Heart left ventricle (tissue), 16 donors: ENCODE measurements around the gene GET4. TPM values are rescaled to one million over a fixed set of nuclear protein-coding genes. Genes with fewer than 3 reads are reported as not detected.
"Not testable (repeated sequence)": the region's sequence is repeated elsewhere in the genome, so short reads cannot be mapped to it uniquely, and the experiment has no call there.

Experiments used
- ATAC-seq, 4 donors: fragments of 200-7000 bp; cut with Tn5 transposase; one replicate each; pipeline ENCODE4 v1.9.1; 2020 to 2022; ENCODE audit warnings: moderate library complexity in 4 of 4, mild to moderate bottlenecking in 3 of 4, moderate number of reproducible peaks in 1 of 4
- DNase-seq, 5 donors: peaks; one replicate each; pipeline ENCODE4 v3.0.0-alpha.2; 2020
- H3K27ac ChIP-seq, 12 donors: fragments of 200-600 bp; sonication (generic) in 4 of 12; one replicate each; pipeline versions ENCODE4 v1.5.0 to v1.8.0; 2016 to 2022; ENCODE audit warnings: mild to moderate bottlenecking in 2 of 12
- H3K27me3 ChIP-seq, 9 donors: fragments of 200-600 bp; sonication (generic) in 2 of 9; one replicate each; pipeline versions ENCODE4 v1.5.1 to v1.8.0; 2016 to 2022; ENCODE audit warnings: mild to moderate bottlenecking in 3 of 9
- H3K36me3 ChIP-seq, 9 donors: fragments of 200-600 bp; sonication (generic) in 2 of 9; one replicate each; pipeline versions ENCODE4 v1.5.0 to v1.8.0; 2018 to 2022; ENCODE audit warnings: mild to moderate bottlenecking in 2 of 9
- H3K4me1 ChIP-seq, 12 donors: fragments of 200-600 bp; sonication (generic) in 4 of 12; one replicate each; pipeline versions ENCODE4 v1.5.0 to v1.8.0; 2016 to 2022; ENCODE audit warnings: mild to moderate bottlenecking in 3 of 12
- H3K4me3 ChIP-seq, 12 donors: fragments of 200-600 bp; sonication (generic) in 4 of 12; one replicate each; pipeline versions ENCODE4 v1.5.0 to v1.8.0; 2017 to 2022; ENCODE audit warnings: mild to moderate bottlenecking in 9 of 12, moderate library complexity in 4 of 12
- H3K9me3 ChIP-seq, 12 donors: fragments of 200-600 bp; sonication (generic) in 4 of 12; one replicate each; pipeline versions ENCODE4 v1.5.0 to v1.8.0; 2016 to 2022; ENCODE audit warnings: mild to moderate bottlenecking in 1 of 12
- POLR2A ChIP-seq, 2 donors: fragments of 450-650 bp; IDR thresholded peaks; one replicate each; pipeline ENCODE4 v1.6.1; 2017; ENCODE audit warnings: antibody characterized with exemption in 2 of 2, mild to moderate bottlenecking in 2 of 2, moderate library complexity in 2 of 2
- WGBS, 4 donors: extraction: QIAGEN DNeasy Blood & Tissue Kit in 2 of 4; methylation state at CpG; one replicate each; pipeline versions ENCODE4 v1.1.5 to v1.1.7; 2013 to 2018; 5-methylcytosine and 5-hydroxymethylcytosine counted together
- intact Hi-C, 10 donors: fragments of 100-400 bp; cut with DNase I; formaldehyde crosslinking; loops; one replicate each; pipeline versions ENCODE4 v1.11.1 to v1.14.2; 2022
- polyA plus RNA-seq, 2 donors: library from polyadenylated mRNA; stranded (reverse); fragments of 200-250 nt; gene quantifications; one replicate each; pipeline ENCODE4 v1.2.3, GENCODE V29; 2013
- total RNA-seq, 9 donors: library from RNA; depleted of rRNA in 2 of 9; stranded (reverse); fragments of >200 nt in 2 of 9; fragmentation: NEBNext Ultra II Directional in 3 of 9; extraction: Animal tissue kit (Norgen Biotek cat#: 25700) in 3 of 9; gene quantifications; one replicate each; pipeline versions ENCODE4 v1.1.0 to v1.2.4, GENCODE V29; 2016 to 2023
- TF ChIP-seq, protein P1 (sequence below), 12 donors: fragments of 200-600 bp; sonication (generic) in 4 of 12; IDR thresholded peaks; one replicate each; pipeline versions ENCODE4 v1.5.0 to v1.8.0; 2018 to 2022; ENCODE audit warnings: antibody characterized with exemption in 12 of 12, mild to moderate bottlenecking in 5 of 12
- donor health status: ischemic (EF 13 %, LVEDD 7.1; RV severe dilation, severe dysfunction).
- donor health status: healthy with polysubstance abuse.
- donor health status: DM: no; HTN: yes; CAD: no.
- donor health status: DM: no; HTN: no; CAD: no.
- donor health status: ischemic (EF 25% LVEDD 6.9; RV normal size, moderate dysfunction).
- donor health status: ischemic (EF 25% LVEDD 5.7; RV mildly dilated, moderate dysfunction).
- donor health status: healthy.
- donor health status: DM: yes; HTN: yes; CAD: no.
- donor health status: ischemic (EF 35%, LVEDD 5.7; RV mildly dilated, moderate dysfunction).
- donor health status: nonischemic (EF 11% LVEDD 7.7; RV severe dilation, severe dysfunction).
- donor health status: DM: yes; HTN: yes; CAD: no.
- donor health status: PGD.
- donor health status: ischemic (EF 29% LVEDD 5.4; RV normal size, mild dysfunction).
- donor health status: nonischemic (EF 23%, LVEDD 6.1; RV moderate dilation, normal function).

Gene GET4
- total and polyA plus RNA-seq, 11 donors: 14.6 to 34.1 (median 19.7) TPM

DNA sequence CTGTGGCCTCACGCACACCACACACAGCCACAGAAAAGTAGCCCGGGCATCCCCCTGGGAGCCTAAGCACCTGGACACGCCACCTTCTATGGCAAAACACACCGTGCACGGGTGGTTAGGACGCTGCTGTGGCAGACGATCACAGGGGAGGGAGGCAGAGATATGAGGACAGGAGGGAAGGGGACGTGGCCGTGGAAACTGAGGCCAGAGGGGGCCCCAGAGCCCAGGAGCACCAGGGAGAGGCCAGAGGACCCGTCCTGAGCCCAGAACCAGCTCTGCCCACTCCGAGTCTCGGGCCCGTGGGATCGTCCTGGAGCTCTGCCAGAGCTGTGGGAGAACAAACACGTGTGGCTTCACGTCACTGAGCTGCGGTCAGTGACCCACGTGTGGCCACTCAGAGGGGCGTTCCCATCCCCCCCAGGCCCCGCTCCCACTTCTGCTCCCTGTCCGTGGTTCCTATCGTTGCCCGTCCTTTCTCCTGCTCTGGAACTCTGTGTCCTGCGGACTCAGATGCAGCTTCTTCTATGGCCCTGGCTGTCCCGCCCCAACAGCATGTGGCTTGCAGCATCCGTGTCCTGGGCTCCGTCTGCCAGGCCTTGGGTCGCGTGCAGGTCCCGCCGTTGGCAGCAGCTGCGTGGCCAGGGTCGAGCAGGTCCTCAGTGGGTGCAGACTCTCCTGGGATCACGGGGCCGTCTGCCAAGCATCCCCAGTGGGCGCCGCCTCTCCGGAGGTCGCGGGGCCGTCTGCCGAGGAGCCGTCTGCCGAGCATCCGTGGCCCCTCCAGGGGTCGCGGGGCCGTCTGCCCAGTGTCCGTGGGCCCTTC is 31.0 kb downstream of the GET4 start:
- no peaks in the 10 kb centered on the region for H3K9me3 ChIP-seq
- DNase-seq (peak in 2 of 5 donors; percentile 49 to 77), ATAC-seq (peak in 1 of 4 donors; percentile 40)
- no peak overlapping the region for H3K27ac ChIP-seq
- intact Hi-C loops: loop anchor here in 3 of 10 donors (5.0 to 10.0 kb wide), 5 partner anchors 45 to 267 kb away; partner anchors contain the start of gene ADAP1 (in 2 of the 3)
- no peak overlapping the region for H3K4me3 ChIP-seq
- H3K36me3 ChIP-seq: no peaks in the 10 kb centered on the region
- peaks cover 0 to 29% (median 4%) of the 10 kb centered on the region in 12 donors for H3K4me1 ChIP-seq
- TF ChIP-seq, protein P1, sequence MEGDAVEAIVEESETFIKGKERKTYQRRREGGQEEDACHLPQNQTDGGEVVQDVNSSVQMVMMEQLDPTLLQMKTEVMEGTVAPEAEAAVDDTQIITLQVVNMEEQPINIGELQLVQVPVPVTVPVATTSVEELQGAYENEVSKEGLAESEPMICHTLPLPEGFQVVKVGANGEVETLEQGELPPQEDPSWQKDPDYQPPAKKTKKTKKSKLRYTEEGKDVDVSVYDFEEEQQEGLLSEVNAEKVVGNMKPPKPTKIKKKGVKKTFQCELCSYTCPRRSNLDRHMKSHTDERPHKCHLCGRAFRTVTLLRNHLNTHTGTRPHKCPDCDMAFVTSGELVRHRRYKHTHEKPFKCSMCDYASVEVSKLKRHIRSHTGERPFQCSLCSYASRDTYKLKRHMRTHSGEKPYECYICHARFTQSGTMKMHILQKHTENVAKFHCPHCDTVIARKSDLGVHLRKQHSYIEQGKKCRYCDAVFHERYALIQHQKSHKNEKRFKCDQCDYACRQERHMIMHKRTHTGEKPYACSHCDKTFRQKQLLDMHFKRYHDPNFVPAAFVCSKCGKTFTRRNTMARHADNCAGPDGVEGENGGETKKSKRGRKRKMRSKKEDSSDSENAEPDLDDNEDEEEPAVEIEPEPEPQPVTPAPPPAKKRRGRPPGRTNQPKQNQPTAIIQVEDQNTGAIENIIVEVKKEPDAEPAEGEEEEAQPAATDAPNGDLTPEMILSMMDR (IDR thresholded peaks at IDR 0.05): no peak
- no peak for TF ChIP-seq POLR2A (IDR thresholded peaks at IDR 0.05)
- WGBS, 4 donors: 67 to 82% (median 73%) methylated on average over 47 to 49 of the region's 49 CpGs
- peaks cover 0 to 18% (median 3%) of the 10 kb centered on the region in 9 donors for H3K27me3 ChIP-seq

DNA sequence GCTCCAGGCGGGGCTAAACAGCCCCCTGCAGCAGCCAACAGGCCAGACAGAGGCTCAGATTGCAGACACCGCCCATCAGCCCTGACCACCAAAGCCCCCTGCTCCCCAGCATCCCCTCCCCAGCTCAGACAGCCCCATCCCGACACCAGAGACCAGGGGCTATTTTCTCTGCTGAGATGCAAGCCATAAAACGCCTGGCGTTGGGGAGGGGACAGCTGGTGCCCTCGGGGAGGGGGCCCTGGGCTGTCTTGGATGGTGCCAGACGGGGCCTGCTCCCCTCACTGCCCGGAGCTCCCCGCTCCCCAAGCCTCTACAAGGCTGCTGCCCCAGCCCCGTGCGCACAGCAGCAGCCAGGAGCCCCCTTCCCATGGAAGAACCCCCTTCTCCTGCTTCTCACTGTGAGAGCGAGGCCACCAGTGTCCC is 31.8 kb downstream of the GET4 start:
- WGBS, 4 donors: 83 to 100% (median 88%) methylated on average over 5 to 12 of the region's 12 CpGs
- peak overlapping the region in 3 of 12 donors; percentile 45 to 81 (median 73) for H3K27ac ChIP-seq
- peaks cover 0 to 18% (median 3%) of the 10 kb centered on the region in 9 donors for H3K27me3 ChIP-seq
- DNase-seq (no peak), ATAC-seq (peak in 1 of 4 donors; percentile 1)
- H3K4me3 ChIP-seq: no peak overlapping the region
- TF ChIP-seq, protein P1 (IDR thresholded peaks at IDR 0.05): no peak
- TF ChIP-seq POLR2A (IDR thresholded peaks at IDR 0.05): no peak
- peaks cover 0 to 29% (median 4%) of the 10 kb centered on the region in 12 donors for H3K4me1 ChIP-seq
- no peaks in the 10 kb centered on the region for H3K9me3 ChIP-seq
- intact Hi-C loops: loop anchor here in 3 of 10 donors (2.0 to 10.0 kb wide), 6 partner anchors 44 to 267 kb away; partner anchors contain the start of gene ADAP1 (in 2 of the 3)
- no peaks in the 10 kb centered on the region for H3K36me3 ChIP-seq

DNA sequence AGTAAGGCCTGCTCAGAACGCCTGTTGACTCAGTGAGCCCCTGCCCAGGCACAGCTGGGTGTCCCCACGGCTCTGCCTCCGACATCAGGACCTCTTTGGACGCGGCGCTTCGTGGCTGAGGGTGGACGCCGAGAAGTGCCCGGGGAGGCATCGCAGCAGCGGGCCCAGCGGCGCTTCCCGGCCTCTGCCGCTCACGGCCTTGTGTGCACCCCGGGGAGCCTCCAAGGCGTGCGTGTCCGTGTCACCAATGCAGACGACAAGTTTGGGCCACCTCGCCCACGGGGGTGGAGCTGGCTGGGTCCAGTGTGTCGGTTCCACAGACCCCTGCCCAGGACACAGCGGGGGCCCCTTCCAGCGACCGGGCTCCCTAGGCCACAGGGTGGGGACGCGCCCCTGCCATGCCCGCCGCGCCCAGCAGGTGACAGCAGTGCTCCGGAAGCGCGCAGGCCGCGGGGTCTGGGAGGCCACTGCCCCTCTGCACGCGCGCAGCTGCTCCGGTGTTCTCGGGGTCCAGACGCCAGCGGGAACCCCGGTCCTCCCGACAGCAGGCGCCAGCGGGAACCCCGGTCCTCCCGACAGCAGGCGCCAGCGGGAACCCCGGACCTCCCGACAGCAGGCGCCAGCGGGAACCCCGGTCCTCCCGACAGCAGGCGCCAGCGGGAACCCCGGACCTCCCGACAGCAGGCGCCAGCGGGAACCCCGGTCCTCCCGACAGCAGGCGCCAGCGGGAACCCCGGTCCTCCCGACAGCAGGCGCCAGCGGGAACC is 32.4 kb downstream of the GET4 start:
- Histone ChIP-seq H3K4me3 (peak overlapping the region in 9 of 12 donors; percentile 27 to 54 (median 40)), H3K27ac (peak overlapping the region in 5 of 12 donors; percentile 21 to 81 (median 45)), H3K27me3 (peaks cover 0 to 14% (median under 1%) of the 10 kb centered on the region in 9 donors), H3K4me1 (peaks cover 0 to 29% (median 4%) of the 10 kb centered on the region in 12 donors)
- ATAC-seq: peak in 3 of 4 donors; percentile 78 to 90 (median 79)
- intact Hi-C loops: loop anchor here in 3 of 10 donors (2.0 to 10.0 kb wide), 6 partner anchors 44 to 266 kb away; partner anchors contain the start of gene ADAP1 (in 2 of the 3)
- TF ChIP-seq, protein P1 (IDR thresholded peaks at IDR 0.05): peak; percentile 55 to 82 (median 72)
- DNase-seq: peak; percentile 53 to 87 (median 76)
- WGBS, 4 donors: 18 to 45% (median 20%) methylated on average over 21 to 66 of the region's 73 CpGs
- not testable (repeated sequence) for H3K9me3 ChIP-seq, H3K36me3 ChIP-seq
